ENCODE results near the gene MAP7. TPM values are rescaled to one million over a fixed set of nuclear protein-coding genes. Genes with fewer than 3 reads are reported as not detected.

MAP7 gene
- total and polyA plus RNA-seq, 10 donors, result 0.67 to 4.9 (median 3.0) TPM

GRCh38 chr6:136508725-136509392 lies 41.4 kb downstream of the MAP7 start:
- Histone ChIP-seq H3K27ac (no peak overlapping the region), H3K9me3 (no peaks in the 10 kb centered on the region), H3K4me3 (no peak overlapping the region), H3K4me1 (no peaks in the 10 kb centered on the region), H3K36me3 (no peaks in the 10 kb centered on the region), H3K27me3 (replicated peaks in 1 of 7) (no peaks in the 10 kb centered on the region)
- WGBS, 5 donors, result 84 to 98% (median 88%) methylated on average over 1 of the region's 1 CpG
- no peak for DNase-seq
- no peak for TF ChIP-seq POLR2A (IDR thresholded peaks at IDR 0.05)
- no peak for TF ChIP-seq CTCF (IDR thresholded peaks at IDR 0.05 in 8 of 11, conservative IDR thresholded peaks at IDR 0.05 in 3 of 11)
- no peak for TF ChIP-seq POLR2AphosphoS5 (IDR thresholded peaks at IDR 0.05)
- intact Hi-C loops (cut with DNase I; ENCODE audit: low total_unique reads), result no loop called here

- no peaks in the 10 kb centered on the region for H3K9me3 ChIP-seq
- peaks cover 0 to 13% (median 0%) of the 10 kb centered on the region in 6 donors for H3K4me1 ChIP-seq
- no peaks in the 10 kb centered on the region for H3K27me3 ChIP-seq (replicated peaks in 1 of 7)
- no peaks in the 10 kb centered on the region for H3K36me3 ChIP-seq
- WGBS, 5 donors, result 91 to 93% (median 92%) methylated on average over 5 of the region's 5 CpGs
- intact Hi-C loops (cut with DNase I; ENCODE audit: low total_unique reads), result no loop called here
- TF ChIP-seq CTCF (IDR thresholded peaks at IDR 0.05 in 8 of 11, conservative IDR thresholded peaks at IDR 0.05 in 3 of 11) (no peak), POLR2A (IDR thresholded peaks at IDR 0.05) (no peak), POLR2AphosphoS5 (IDR thresholded peaks at IDR 0.05) (no peak)
- no peak overlapping the region for H3K27ac ChIP-seq
- no peak for DNase-seq
- H3K4me3 ChIP-seq, result no peak overlapping the region
Measured at GRCh38 chr6:136506124-136506799, 44.0 kb downstream of the MAP7 start.

GRCh38 chr6:136503303-136504029 lies 46.8 kb downstream of the MAP7 start:
- TF ChIP-seq CTCF (IDR thresholded peaks at IDR 0.05 in 8 of 11, conservative IDR thresholded peaks at IDR 0.05 in 3 of 11), result no peak
- TF ChIP-seq POLR2AphosphoS5 (IDR thresholded peaks at IDR 0.05), result no peak
- H3K36me3 ChIP-seq, result no peaks in the 10 kb centered on the region
- intact Hi-C loops (cut with DNase I; ENCODE audit: low total_unique reads), result no loop called here
- no peak overlapping the region for H3K4me3 ChIP-seq
- H3K4me1 ChIP-seq, result peaks cover 0 to 13% (median 0%) of the 10 kb centered on the region in 6 donors
- DNase-seq, result no peak
- H3K27ac ChIP-seq, result no peak overlapping the region
- WGBS, 5 donors, result 39 to 50% (median 46%) methylated on average over 6 of the region's 6 CpGs
- no peaks in the 10 kb centered on the region for H3K27me3 ChIP-seq (replicated peaks in 1 of 7)
- no peaks in the 10 kb centered on the region for H3K9me3 ChIP-seq

- no peak for DNase-seq
- intact Hi-C loops (cut with DNase I; ENCODE audit: low total_unique reads), result no loop called here
- no peaks in the 10 kb centered on the region for H3K27me3 ChIP-seq (replicated peaks in 1 of 7)
- peaks cover 0 to 13% (median 0%) of the 10 kb centered on the region in 6 donors for H3K4me1 ChIP-seq
- H3K36me3 ChIP-seq, result no peaks in the 10 kb centered on the region
- no peaks in the 10 kb centered on the region for H3K9me3 ChIP-seq
- H3K4me3 ChIP-seq, result no peak overlapping the region
- no peak for TF ChIP-seq CTCF (IDR thresholded peaks at IDR 0.05 in 8 of 11, conservative IDR thresholded peaks at IDR 0.05 in 3 of 11)
- TF ChIP-seq POLR2AphosphoS5 (IDR thresholded peaks at IDR 0.05), result no peak
- TF ChIP-seq POLR2A (IDR thresholded peaks at IDR 0.05), result no peak
- no peak overlapping the region for H3K27ac ChIP-seq
Measured at GRCh38 chr6:136502786-136503185, 47.4 kb downstream of the MAP7 start.
